WTC11 (cell line): Measurements from ENCODE around the gene GNG2. TPM values are rescaled to one million over a fixed set of nuclear protein-coding genes. Genes with fewer than 3 reads are reported as not detected.

Source experiments
- ATAC-seq: fragments of 200-7000 bp; cut with Tn5 transposase; 2 replicates; pipeline ENCODE4 v1.10.0; 2021; ENCODE audit warnings: mild to moderate bottlenecking, moderate library complexity
- CTCF ChIA-PET: fragments of 300-600 bp; sonication (Branson Sonifier 250); formaldehyde crosslinking; loops from one replicate; lab custom pipeline; 2021; ENCODE audit warnings: antibody characterized with exemption; lab: Charles Lee
- POLR2A ChIA-PET: fragments of 350-600 bp; sonication (Branson Sonifier 250); formaldehyde crosslinking; loops from one replicate; lab custom pipeline; 2021; ENCODE audit warnings: antibody characterized with exemption; lab: Charles Lee
- DNase-seq: peaks from one replicate; pipeline ENCODE4 v3.0.0; 2021; ENCODE audit warnings: low spot score
- H3K27ac Mint-ChIP-seq: 2 replicates; pipeline ENCODE4 v1.8.0; 2021; ENCODE audit warnings: mixed read lengths
- H3K27me3 Mint-ChIP-seq: 2 replicates; pipeline ENCODE4 v1.8.0; 2021; ENCODE audit warnings: low read depth, mild to moderate bottlenecking, moderate library complexity, mixed read lengths
- H3K36me3 Mint-ChIP-seq: 2 replicates; pipeline ENCODE4 v1.8.0; 2021; ENCODE audit warnings: mixed read lengths
- H3K4me1 Mint-ChIP-seq: 2 replicates; pipeline ENCODE4 v1.8.0; 2022; ENCODE audit warnings: mixed read lengths
- H3K4me3 Mint-ChIP-seq: 2 replicates; pipeline ENCODE4 v1.8.0; 2021; ENCODE audit warnings: mild to moderate bottlenecking, moderate library complexity, mixed read lengths
- H3K9me3 Mint-ChIP-seq: 2 replicates; pipeline ENCODE4 v1.8.0; 2021; ENCODE audit warnings: mixed read lengths
- GRHL2 ChIP-seq: fragments of 250-450 bp; sonication (Bioruptor Pico); IDR thresholded peaks from 2 replicates; pipeline ENCODE4 v1.8.0; 2022; ENCODE audit warnings: mild to moderate bottlenecking, moderate library complexity; ENCODE audit not compliant: insufficient replicate concordance, severe bottlenecking
- HMGA2 ChIP-seq: fragments of 250-450 bp; sonication (Bioruptor Pico); IDR thresholded peaks from 2 replicates; pipeline ENCODE4 v1.4.0; 2021; ENCODE audit warnings: mild to moderate bottlenecking, moderate library complexity
- JUN ChIP-seq: sonication (generic); formaldehyde crosslinking; IDR thresholded peaks from 2 replicates; pipeline ENCODE4 v1.8.0; 2023; ENCODE audit warnings: mild to moderate bottlenecking, missing genetic modification reagents
- MYBL2 ChIP-seq: sonication (generic); formaldehyde crosslinking; IDR thresholded peaks from 2 replicates; pipeline ENCODE4 v1.8.1; 2023; ENCODE audit warnings: mild to moderate bottlenecking, moderate library complexity, missing genetic modification reagents
- NFATC4 ChIP-seq: fragments of 250-450 bp; sonication (Bioruptor Pico); IDR thresholded peaks from 2 replicates; pipeline ENCODE4 v1.9.0; 2021; ENCODE audit warnings: mild to moderate bottlenecking
- NR1H2 ChIP-seq: sonication (generic); formaldehyde crosslinking; IDR thresholded peaks from 2 replicates; pipeline ENCODE4 v1.9.0; 2021; ENCODE audit warnings: mild to moderate bottlenecking, moderate library complexity, missing genetic modification reagents
- NR3C1 ChIP-seq: sonication (generic); formaldehyde crosslinking; conservative IDR thresholded peaks from 2 replicates; pipeline ENCODE4 v1.8.1; 2023; ENCODE audit warnings: low read depth, mild to moderate bottlenecking, missing genetic modification reagents
- OVOL2 ChIP-seq: fragments of 250-450 bp; sonication (Bioruptor Pico); IDR thresholded peaks from 2 replicates; pipeline ENCODE4 v1.9.0; 2021; ENCODE audit warnings: mild to moderate bottlenecking, borderline replicate concordance
- PRRX2 ChIP-seq: fragments of 250-450 bp; sonication (Bioruptor Pico); IDR thresholded peaks from 2 replicates; pipeline ENCODE4 v1.8.0; 2021; ENCODE audit warnings: mild to moderate bottlenecking
- TCF7 ChIP-seq: sonication (generic); formaldehyde crosslinking; IDR thresholded peaks from 2 replicates; pipeline ENCODE4 v1.8.0; 2022; ENCODE audit warnings: mild to moderate bottlenecking, low read depth, missing genetic modification reagents, moderate library complexity
- TEAD4 ChIP-seq: sonication (generic); formaldehyde crosslinking; IDR thresholded peaks from 2 replicates; pipeline ENCODE4 v1.8.0; 2022; ENCODE audit warnings: mild to moderate bottlenecking, missing genetic modification reagents
- TP53 ChIP-seq: sonication (generic); formaldehyde crosslinking; IDR thresholded peaks from 2 replicates; pipeline ENCODE4 v1.8.1; 2023; ENCODE audit warnings: mild to moderate bottlenecking, missing genetic modification reagents
- ZNF121 ChIP-seq: sonication (generic); formaldehyde crosslinking; IDR thresholded peaks from 2 replicates; pipeline ENCODE4 v1.8.0; 2023; ENCODE audit warnings: missing genetic modification reagents
- ZNF396 ChIP-seq: fragments of 250-450 bp; sonication (Bioruptor Pico); IDR thresholded peaks from 2 replicates; pipeline ENCODE4 v1.8.0; 2021; ENCODE audit warnings: mild to moderate bottlenecking, moderate library complexity, borderline replicate concordance
- total RNA-seq: library from RNA; stranded (reverse); gene quantifications from 3 replicates; pipeline ENCODE4 v1.2.3, GENCODE V29; 2021
- TF ChIP-seq, protein P1 (sequence below): sonication (generic); formaldehyde crosslinking; IDR thresholded peaks from 2 replicates; pipeline ENCODE4 v1.8.1; 2022; ENCODE audit warnings: mild to moderate bottlenecking, moderate library complexity, missing genetic modification reagents
- TF ChIP-seq, protein P2 (sequence below): sonication (generic); formaldehyde crosslinking; IDR thresholded peaks from 2 replicates; pipeline ENCODE4 v1.8.0; 2023; ENCODE audit warnings: mild to moderate bottlenecking, missing genetic modification reagents
- TF ChIP-seq, protein P3 (sequence below): fragments of 250-450 bp; sonication (Bioruptor Pico); IDR thresholded peaks from 2 replicates; pipeline ENCODE4 v1.9.0; 2021; ENCODE audit warnings: mild to moderate bottlenecking, borderline replicate concordance
- TF ChIP-seq, protein P4 (sequence below): sonication (generic); formaldehyde crosslinking; conservative IDR thresholded peaks from 2 replicates; pipeline ENCODE4 v1.8.1; 2023; ENCODE audit warnings: mild to moderate bottlenecking, low read depth, missing genetic modification reagents, moderate library complexity
- TF ChIP-seq, protein P5 (sequence below): sonication (generic); formaldehyde crosslinking; IDR thresholded peaks from 2 replicates; pipeline ENCODE4 v1.8.0; 2022; ENCODE audit warnings: mild to moderate bottlenecking, missing genetic modification reagents
- TF ChIP-seq, protein P6 (sequence below): sonication (generic); formaldehyde crosslinking; IDR thresholded peaks from 2 replicates; pipeline ENCODE4 v1.8.1; 2023; ENCODE audit warnings: mild to moderate bottlenecking, missing genetic modification reagents, moderate library complexity

Gene GNG2
- total RNA-seq, 1 experiment from 2014 or later = 10.7 TPM

DNA sequence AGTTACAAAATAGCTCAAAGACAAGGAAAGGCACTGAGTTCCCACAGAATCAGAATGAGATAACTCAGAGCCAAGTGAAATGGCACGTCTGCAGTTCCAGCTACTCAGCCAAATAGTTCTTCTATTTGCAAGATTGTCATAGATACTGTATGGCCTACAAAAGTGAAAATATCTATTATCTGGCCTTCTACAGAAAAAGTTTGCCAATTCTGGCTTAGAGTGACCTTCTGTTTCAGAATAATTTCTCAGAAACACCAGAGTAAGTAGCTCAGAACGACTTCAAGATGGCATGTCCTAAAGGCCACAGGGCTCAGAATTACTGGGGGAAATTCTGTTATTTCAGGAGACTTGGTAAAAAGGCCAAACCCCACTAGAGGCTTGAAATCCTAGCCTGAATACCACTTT, 118.3 kb downstream of the GNG2 start:
- peaks cover 4% of the 10 kb centered on the region for H3K27me3 Mint-ChIP-seq
- H3K4me3 Mint-ChIP-seq = no peak overlapping the region
- H3K27ac Mint-ChIP-seq = no peak overlapping the region
- no peaks in the 10 kb centered on the region for H3K9me3 Mint-ChIP-seq
- no peaks in the 10 kb centered on the region for H3K36me3 Mint-ChIP-seq
- peaks cover 7% of the 10 kb centered on the region for H3K4me1 Mint-ChIP-seq
- DNase-seq = no peak
- ChIA-PET CTCF (interaction anchor here (0.6 to 3.0 kb wide), 33 partner anchors 8 to 701 kb away, joined by 3 to 23 read pairs (median 4); partner anchors contain the start of genes GNG2 and RTRAF), POLR2A (no interaction called here)
- ATAC-seq = no peak
- TF ChIP-seq, protein P1, sequence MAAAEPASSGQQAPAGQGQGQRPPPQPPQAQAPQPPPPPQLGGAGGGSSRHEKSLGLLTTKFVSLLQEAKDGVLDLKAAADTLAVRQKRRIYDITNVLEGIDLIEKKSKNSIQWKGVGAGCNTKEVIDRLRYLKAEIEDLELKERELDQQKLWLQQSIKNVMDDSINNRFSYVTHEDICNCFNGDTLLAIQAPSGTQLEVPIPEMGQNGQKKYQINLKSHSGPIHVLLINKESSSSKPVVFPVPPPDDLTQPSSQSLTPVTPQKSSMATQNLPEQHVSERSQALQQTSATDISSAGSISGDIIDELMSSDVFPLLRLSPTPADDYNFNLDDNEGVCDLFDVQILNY (CRISPR knock-in tag) = no peak
- no peak for TF ChIP-seq TP53 (CRISPR knock-in tag)
- TF ChIP-seq, protein P2, sequence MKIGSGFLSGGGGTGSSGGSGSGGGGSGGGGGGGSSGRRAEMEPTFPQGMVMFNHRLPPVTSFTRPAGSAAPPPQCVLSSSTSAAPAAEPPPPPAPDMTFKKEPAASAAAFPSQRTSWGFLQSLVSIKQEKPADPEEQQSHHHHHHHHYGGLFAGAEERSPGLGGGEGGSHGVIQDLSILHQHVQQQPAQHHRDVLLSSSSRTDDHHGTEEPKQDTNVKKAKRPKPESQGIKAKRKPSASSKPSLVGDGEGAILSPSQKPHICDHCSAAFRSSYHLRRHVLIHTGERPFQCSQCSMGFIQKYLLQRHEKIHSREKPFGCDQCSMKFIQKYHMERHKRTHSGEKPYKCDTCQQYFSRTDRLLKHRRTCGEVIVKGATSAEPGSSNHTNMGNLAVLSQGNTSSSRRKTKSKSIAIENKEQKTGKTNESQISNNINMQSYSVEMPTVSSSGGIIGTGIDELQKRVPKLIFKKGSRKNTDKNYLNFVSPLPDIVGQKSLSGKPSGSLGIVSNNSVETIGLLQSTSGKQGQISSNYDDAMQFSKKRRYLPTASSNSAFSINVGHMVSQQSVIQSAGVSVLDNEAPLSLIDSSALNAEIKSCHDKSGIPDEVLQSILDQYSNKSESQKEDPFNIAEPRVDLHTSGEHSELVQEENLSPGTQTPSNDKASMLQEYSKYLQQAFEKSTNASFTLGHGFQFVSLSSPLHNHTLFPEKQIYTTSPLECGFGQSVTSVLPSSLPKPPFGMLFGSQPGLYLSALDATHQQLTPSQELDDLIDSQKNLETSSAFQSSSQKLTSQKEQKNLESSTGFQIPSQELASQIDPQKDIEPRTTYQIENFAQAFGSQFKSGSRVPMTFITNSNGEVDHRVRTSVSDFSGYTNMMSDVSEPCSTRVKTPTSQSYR (CRISPR knock-in tag) = no peak
- TF ChIP-seq, protein P3, sequence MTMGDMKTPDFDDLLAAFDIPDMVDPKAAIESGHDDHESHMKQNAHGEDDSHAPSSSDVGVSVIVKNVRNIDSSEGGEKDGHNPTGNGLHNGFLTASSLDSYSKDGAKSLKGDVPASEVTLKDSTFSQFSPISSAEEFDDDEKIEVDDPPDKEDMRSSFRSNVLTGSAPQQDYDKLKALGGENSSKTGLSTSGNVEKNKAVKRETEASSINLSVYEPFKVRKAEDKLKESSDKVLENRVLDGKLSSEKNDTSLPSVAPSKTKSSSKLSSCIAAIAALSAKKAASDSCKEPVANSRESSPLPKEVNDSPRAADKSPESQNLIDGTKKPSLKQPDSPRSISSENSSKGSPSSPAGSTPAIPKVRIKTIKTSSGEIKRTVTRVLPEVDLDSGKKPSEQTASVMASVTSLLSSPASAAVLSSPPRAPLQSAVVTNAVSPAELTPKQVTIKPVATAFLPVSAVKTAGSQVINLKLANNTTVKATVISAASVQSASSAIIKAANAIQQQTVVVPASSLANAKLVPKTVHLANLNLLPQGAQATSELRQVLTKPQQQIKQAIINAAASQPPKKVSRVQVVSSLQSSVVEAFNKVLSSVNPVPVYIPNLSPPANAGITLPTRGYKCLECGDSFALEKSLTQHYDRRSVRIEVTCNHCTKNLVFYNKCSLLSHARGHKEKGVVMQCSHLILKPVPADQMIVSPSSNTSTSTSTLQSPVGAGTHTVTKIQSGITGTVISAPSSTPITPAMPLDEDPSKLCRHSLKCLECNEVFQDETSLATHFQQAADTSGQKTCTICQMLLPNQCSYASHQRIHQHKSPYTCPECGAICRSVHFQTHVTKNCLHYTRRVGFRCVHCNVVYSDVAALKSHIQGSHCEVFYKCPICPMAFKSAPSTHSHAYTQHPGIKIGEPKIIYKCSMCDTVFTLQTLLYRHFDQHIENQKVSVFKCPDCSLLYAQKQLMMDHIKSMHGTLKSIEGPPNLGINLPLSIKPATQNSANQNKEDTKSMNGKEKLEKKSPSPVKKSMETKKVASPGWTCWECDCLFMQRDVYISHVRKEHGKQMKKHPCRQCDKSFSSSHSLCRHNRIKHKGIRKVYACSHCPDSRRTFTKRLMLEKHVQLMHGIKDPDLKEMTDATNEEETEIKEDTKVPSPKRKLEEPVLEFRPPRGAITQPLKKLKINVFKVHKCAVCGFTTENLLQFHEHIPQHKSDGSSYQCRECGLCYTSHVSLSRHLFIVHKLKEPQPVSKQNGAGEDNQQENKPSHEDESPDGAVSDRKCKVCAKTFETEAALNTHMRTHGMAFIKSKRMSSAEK (CRISPR knock-in tag) = no peak
- TF ChIP-seq NR3C1 (CRISPR knock-in tag) = no peak
- TF ChIP-seq MYBL2 = no peak
- TF ChIP-seq, protein P4, sequence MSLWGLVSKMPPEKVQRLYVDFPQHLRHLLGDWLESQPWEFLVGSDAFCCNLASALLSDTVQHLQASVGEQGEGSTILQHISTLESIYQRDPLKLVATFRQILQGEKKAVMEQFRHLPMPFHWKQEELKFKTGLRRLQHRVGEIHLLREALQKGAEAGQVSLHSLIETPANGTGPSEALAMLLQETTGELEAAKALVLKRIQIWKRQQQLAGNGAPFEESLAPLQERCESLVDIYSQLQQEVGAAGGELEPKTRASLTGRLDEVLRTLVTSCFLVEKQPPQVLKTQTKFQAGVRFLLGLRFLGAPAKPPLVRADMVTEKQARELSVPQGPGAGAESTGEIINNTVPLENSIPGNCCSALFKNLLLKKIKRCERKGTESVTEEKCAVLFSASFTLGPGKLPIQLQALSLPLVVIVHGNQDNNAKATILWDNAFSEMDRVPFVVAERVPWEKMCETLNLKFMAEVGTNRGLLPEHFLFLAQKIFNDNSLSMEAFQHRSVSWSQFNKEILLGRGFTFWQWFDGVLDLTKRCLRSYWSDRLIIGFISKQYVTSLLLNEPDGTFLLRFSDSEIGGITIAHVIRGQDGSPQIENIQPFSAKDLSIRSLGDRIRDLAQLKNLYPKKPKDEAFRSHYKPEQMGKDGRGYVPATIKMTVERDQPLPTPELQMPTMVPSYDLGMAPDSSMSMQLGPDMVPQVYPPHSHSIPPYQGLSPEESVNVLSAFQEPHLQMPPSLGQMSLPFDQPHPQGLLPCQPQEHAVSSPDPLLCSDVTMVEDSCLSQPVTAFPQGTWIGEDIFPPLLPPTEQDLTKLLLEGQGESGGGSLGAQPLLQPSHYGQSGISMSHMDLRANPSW (CRISPR knock-in tag) = no peak
- no peak for TF ChIP-seq NR1H2 (CRISPR knock-in tag)
- TF ChIP-seq HMGA2 = no peak
- no peak for TF ChIP-seq NFATC4 (CRISPR knock-in tag)
- TF ChIP-seq, protein P5, sequence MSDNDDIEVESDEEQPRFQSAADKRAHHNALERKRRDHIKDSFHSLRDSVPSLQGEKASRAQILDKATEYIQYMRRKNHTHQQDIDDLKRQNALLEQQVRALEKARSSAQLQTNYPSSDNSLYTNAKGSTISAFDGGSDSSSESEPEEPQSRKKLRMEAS (CRISPR knock-in tag) = no peak
- TF ChIP-seq TCF7 (CRISPR knock-in tag) = no peak
- TF ChIP-seq ZNF121 (CRISPR knock-in tag) = no peak
- TF ChIP-seq, protein P6, sequence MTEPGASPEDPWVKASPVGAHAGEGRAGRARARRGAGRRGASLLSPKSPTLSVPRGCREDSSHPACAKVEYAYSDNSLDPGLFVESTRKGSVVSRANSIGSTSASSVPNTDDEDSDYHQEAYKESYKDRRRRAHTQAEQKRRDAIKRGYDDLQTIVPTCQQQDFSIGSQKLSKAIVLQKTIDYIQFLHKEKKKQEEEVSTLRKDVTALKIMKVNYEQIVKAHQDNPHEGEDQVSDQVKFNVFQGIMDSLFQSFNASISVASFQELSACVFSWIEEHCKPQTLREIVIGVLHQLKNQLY (CRISPR knock-in tag) = no peak
- no peak for TF ChIP-seq GRHL2 (CRISPR knock-in tag)
- no peak for TF ChIP-seq PRRX2 (CRISPR knock-in tag)
- no peak for TF ChIP-seq OVOL2
- TF ChIP-seq ZNF396 = no peak
- no peak for TF ChIP-seq TEAD4 (CRISPR knock-in tag)
- TF ChIP-seq JUN (CRISPR knock-in tag) = no peak
- TF ChIP-seq, all 79 proteins: peak for 0
